SJSA1 (cell line): ENCODE data around the gene CLINT1. TPM values are rescaled to one million over a fixed set of nuclear protein-coding genes. Genes with fewer than 3 reads are reported as not detected.
"Not testable (repeated sequence)": the region's sequence is repeated elsewhere in the genome, so short reads cannot be mapped to it uniquely, and the experiment has no call there.

ENCODE experiments used
- DNase-seq, 2 experiments: peaks; one replicate each; pipeline ENCODE4 v3.0.0-alpha.2; 2015 to 2020; ENCODE audit warnings: low spot score in 2 of 2, low read depth in 1 of 2
- H3K27ac ChIP-seq: fragments of 250-450 bp; sonication (Bioruptor Pico); 2 replicates; pipeline ENCODE4 v1.5.1; 2020; ENCODE audit warnings: mild to moderate bottlenecking, moderate library complexity
- H3K27me3 ChIP-seq: fragments of 250-450 bp; sonication (Bioruptor Pico); replicated peaks from 2 replicates; pipeline ENCODE4 v1.5.1; 2020; ENCODE audit warnings: mild to moderate bottlenecking, moderate library complexity
- H3K36me3 ChIP-seq: fragments of 250-450 bp; sonication (Bioruptor Pico); 2 replicates; pipeline ENCODE4 v1.5.1; 2020; ENCODE audit warnings: mild to moderate bottlenecking
- H3K4me1 ChIP-seq: fragments of 250-450 bp; sonication (Bioruptor Pico); replicated peaks from 2 replicates; pipeline ENCODE4 v1.6.1; 2021; ENCODE audit warnings: mild to moderate bottlenecking
- H3K4me3 ChIP-seq: fragments of 250-450 bp; sonication (Bioruptor Pico); 2 replicates; pipeline ENCODE4 v1.5.1; 2020; ENCODE audit warnings: mild to moderate bottlenecking
- H3K9me3 ChIP-seq: fragments of 250-450 bp; sonication (Bioruptor Pico); replicated peaks from 2 replicates; pipeline ENCODE4 v1.5.1; 2020; ENCODE audit warnings: mild to moderate bottlenecking
- total RNA-seq: library from RNA; depleted of rRNA; stranded (reverse); fragments of >200 nt; shearing (Covaris generic); gene quantifications from 2 replicates; pipeline ENCODE4 v1.2.3, GENCODE V29; 2014

CLINT1 gene
- total RNA-seq, 1 experiment from 2014 or later = 95.4 TPM

DNA sequence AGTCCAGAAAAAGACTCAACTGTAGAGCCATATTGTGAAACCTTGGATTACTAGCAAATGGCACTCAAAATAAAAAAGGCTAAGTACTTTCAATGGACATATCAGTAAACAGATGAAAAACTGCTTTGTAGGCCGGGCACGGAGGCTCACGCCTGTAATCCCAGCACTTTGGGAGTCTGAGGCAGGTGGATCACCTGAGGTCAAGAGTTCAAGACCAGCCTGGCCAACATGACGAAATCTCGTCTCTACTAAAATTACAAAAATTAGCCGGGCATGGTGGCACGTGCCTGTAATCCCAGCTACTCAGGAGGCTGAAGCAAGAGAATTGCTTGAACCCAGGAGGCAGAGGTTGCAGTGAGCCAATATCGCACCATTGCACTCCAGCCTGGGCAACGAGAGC lies 5.6 kb downstream of the CLINT1 start:
- Histone ChIP-seq H3K36me3 (peaks cover 13% of the 10 kb centered on the region), H3K4me1 (peaks cover 10% of the 10 kb centered on the region)
- not testable (repeated sequence) for H3K9me3 ChIP-seq, H3K27me3 ChIP-seq, H3K27ac ChIP-seq, DNase-seq, H3K4me3 ChIP-seq

DNA sequence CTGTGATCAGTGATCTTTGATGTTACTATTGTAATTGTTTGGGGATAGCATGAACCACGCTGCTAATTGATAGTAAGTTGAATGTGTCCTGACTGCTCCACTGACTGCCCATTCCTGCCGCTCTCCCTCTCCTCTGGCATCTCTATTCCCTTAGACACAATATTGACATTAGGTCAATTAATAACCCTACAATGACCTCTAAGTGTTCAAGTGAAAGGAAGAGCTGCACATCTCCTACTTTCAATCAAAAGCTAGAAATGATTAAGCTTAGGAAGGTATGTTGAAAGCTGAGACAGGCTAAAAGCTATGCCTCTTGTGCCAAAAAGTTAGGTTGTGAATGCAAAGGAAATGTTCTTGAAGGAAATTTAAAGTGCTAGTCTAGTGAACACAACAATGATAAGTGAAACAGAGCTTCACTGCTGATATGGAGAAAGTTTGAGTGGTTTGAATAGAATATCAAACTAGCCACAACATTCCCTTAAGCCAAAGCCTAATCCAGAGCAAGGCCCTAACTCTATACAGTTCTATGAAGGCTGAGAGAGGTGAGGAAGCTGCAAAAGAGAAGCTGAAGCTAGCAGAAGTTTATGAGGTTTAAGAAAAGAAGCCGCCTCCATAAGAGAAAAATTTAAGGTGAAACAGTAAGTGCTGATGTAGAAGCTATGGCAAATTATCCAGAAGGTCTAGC lies 12.9 kb downstream of the CLINT1 start:
- no peaks in the 10 kb centered on the region for H3K4me1 ChIP-seq
- DNase-seq = no peak
- H3K27ac ChIP-seq = no peak overlapping the region
- H3K27me3 ChIP-seq = no peaks in the 10 kb centered on the region
- peaks cover 21% of the 10 kb centered on the region for H3K36me3 ChIP-seq
- H3K4me3 ChIP-seq = no peak overlapping the region
- no peaks in the 10 kb centered on the region for H3K9me3 ChIP-seq

DNA sequence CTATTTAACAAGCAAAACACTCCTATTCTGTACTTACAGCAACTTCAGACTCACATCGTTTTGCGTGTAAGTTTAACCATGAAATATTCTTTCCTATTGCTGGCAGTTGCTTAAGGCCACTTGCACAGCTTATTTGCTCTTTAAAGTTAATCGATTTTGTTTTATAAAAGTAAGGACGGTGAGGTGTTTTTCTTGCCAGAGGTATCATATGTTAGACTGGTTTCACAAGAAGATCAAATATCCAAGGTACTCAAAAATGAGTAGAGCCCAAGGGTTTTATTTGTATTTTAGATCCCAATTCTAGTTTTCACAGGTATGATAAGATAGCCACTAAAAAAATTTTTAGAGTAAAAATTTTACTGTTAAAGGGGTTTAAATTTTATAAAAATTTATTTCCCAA lies 16.2 kb downstream of the CLINT1 start:
- no peak for DNase-seq
- no peaks in the 10 kb centered on the region for H3K27me3 ChIP-seq
- peaks cover 19% of the 10 kb centered on the region for H3K36me3 ChIP-seq
- no peak overlapping the region for H3K4me3 ChIP-seq
- no peaks in the 10 kb centered on the region for H3K4me1 ChIP-seq
- no peak overlapping the region for H3K27ac ChIP-seq
- H3K9me3 ChIP-seq = no peaks in the 10 kb centered on the region

DNA sequence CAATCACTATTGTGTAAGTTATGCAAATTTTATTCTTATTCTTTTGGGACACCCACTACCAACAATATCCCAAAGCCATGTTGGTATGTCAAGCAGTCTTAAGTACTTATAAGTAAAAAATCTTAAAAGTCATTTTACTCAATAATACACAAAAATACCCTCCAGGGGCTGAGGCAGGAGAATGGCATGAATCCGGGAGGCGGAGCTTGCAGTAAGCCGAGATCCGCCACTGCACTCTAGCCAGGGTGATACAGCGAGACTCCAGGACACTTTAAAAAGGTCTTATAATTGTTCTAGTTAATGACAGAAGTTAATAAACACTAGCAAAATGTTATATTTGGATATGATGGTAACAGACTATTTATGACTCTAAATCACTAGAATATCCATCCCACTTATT lies 16.8 kb downstream of the CLINT1 start:
- Histone ChIP-seq H3K36me3 (peaks cover 13% of the 10 kb centered on the region), H3K4me3 (no peak overlapping the region), H3K9me3 (no peaks in the 10 kb centered on the region), H3K4me1 (no peaks in the 10 kb centered on the region), H3K27me3 (no peaks in the 10 kb centered on the region), H3K27ac (no peak overlapping the region)
- DNase-seq = no peak

DNA sequence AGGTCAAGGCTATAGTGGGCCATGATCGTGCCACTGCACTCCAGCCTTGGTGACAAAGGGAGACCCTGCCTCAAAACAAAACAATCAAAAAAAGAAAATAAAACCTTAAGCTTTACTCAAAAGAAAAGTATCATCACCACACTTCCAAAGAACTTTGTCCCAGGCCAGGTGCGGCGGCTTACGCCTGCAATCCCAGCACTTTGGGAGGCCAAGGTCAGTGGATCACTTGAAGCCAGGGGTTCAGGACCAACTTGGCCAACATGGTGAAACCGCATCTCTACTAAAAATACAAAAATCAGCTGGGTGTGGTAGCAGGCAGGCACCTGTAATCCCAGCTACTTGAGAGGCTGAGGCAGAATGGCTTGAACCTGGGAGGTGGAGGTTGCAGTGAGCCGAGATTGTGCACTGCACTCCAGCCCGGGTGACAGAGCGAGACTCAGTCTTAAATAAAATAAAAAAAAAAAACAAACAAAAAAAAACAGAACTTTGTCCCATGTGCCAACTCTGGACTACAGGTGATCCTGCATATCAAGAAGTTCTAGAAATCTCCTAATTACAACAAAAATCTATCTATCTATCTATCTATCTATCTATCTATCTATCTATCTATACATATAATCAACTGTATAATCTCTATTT lies 19.7 kb downstream of the CLINT1 start:
- Histone ChIP-seq H3K27ac (no peak overlapping the region), H3K9me3 (peaks cover 2% of the 10 kb centered on the region; the same call in 1 of the 2 replicates), H3K27me3 (no peaks in the 10 kb centered on the region), H3K4me1 (no peaks in the 10 kb centered on the region), H3K4me3 (no peak overlapping the region), H3K36me3 (peaks cover 12% of the 10 kb centered on the region)
- DNase-seq = no peak

DNA sequence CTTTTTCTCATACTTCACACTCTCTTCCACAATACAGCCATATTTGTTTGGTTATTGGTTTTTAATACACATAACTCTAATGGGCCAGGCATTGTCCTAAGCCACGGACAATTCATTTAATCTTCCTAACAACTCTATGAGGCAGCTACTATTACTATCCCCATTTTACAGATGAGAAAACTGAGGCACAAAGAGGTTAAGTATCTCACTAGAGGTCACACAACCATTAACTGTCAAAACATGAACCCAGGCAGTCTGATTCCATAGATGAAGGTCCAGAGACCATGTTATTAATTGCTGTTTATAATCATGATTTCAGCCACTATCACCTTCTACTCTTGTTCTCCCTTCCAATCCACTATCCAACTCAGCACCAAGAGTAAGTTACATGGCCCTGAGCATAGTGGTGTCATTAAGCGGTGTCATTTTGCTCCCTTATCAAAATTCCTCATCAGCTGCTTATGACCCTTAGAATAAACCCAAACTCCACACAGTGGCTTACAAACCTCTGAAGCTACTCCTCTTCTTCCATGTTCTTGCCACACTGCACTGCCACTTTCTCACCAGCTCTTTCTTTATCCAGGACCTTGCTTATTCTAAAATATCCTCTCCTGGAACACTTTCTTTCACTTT lies 22.7 kb downstream of the CLINT1 start:
- no peaks in the 10 kb centered on the region for H3K4me1 ChIP-seq
- no peak overlapping the region for H3K4me3 ChIP-seq
- H3K27ac ChIP-seq = no peak overlapping the region
- peaks cover 2% of the 10 kb centered on the region; the same call in 1 of the 2 replicates for H3K9me3 ChIP-seq
- no peak for DNase-seq
- H3K27me3 ChIP-seq = no peaks in the 10 kb centered on the region
- H3K36me3 ChIP-seq = peaks cover 15% of the 10 kb centered on the region

DNA sequence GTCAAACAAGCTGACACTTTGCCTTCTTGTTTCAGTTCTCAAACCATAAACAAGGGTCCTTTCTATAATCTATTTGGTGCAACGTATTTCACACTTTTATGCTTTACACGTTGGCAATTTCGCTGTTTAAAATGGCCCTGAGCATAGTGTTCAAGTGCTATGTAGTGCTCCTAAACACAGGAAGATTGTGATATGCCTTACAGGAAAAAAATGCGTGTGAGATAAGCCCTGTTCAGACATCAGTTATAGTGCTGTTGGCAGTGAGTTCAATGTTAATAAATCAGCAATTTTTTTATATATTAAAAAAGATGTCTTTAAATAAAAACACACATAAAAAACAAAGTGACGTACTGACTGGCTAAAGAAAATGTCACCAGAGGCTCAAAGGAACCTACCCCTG lies 23.9 kb downstream of the CLINT1 start:
- Histone ChIP-seq H3K4me3 (no peak overlapping the region), H3K27me3 (no peaks in the 10 kb centered on the region), H3K4me1 (no peaks in the 10 kb centered on the region), H3K36me3 (peaks cover 15% of the 10 kb centered on the region), H3K9me3 (peaks cover 2% of the 10 kb centered on the region; the same call in 1 of the 2 replicates), H3K27ac (no peak overlapping the region)
- no peak for DNase-seq

DNA sequence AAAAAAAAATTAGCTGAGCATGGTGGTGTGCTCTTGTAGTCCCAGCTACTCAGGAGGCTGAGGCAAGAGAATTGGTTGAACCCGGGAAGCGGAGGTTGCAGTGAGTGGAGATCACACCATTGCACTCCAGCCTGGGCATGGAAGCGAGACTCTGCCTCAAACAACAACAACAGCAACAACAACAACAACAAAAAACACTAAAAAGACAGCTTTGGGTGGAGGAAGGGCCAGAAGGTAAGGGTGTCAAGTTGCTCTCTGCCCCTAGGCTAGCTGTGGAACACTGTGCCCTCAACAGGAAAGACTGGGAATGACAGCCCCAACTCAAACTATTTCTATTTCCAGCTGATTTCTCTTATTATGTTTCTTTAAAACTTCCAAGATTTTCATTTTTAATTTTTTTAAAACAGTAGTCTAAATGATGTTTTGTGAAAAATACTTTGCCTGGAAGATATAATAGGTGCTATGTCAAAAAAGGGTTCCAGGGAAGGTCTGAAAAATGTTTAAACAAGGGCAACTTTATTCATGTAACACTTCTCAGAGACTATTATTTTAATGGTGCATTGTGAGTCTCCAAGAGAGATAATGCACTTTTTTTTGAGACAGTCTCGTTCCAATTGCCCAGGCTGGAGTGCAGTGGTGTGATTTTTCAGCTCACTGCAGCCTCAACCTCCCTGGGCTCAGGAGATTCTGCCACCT lies 29.9 kb downstream of the CLINT1 start:
- Histone ChIP-seq H3K27me3 (no peaks in the 10 kb centered on the region), H3K9me3 (no peaks in the 10 kb centered on the region), H3K36me3 (0 out of 2 replicates have a peak, but pooled peaks cover 2% of the 10 kb centered on the region), H3K4me3 (no peak overlapping the region), H3K27ac (no peak overlapping the region), H3K4me1 (no peaks in the 10 kb centered on the region)
- no peak for DNase-seq

DNA sequence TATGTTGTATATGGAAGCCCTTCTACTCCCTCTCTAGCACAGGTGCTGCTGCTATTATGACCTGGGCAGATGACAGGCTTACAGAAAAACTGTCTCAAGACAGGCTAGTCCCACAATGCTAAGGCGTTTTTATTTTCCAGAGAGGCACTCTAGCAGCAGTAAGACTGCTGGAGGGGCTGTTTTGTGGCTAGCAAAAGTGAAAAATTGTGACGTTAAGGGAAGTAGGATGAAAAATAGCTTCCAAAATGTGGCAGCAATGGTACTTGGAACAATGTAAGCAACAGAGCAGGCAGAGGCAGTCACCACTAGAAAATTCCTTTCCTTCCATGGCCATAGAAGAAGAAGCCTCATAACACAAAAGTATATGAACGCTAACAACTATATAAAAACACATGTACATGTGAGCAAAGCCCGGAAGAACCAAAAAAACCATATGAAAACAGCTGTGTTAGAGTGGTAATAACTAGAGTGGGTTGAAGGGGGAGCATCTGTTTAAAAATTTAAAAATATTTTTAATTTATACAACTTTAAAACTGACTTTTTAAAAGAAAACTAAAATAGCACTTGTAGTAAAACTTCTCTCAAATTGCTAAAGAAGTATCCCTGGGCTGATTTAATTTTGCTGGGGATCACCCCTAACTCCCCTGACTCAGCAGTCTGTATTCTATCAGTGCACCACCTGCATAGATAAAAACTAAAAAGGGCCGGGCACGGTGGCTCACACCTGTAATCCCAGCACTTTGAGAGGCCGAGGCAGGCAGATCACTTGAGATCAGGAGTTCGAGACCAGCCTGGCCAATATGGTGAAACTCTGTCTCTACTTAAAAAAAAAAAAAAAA lies 30.6 kb downstream of the CLINT1 start:
- Histone ChIP-seq H3K27me3 (no peaks in the 10 kb centered on the region), H3K9me3 (no peaks in the 10 kb centered on the region), H3K27ac (no peak overlapping the region), H3K4me3 (no peak overlapping the region), H3K4me1 (no peaks in the 10 kb centered on the region), H3K36me3 (0 out of 2 replicates have a peak, but pooled peaks cover under 1% of the 10 kb centered on the region)
- DNase-seq = no peak

DNA sequence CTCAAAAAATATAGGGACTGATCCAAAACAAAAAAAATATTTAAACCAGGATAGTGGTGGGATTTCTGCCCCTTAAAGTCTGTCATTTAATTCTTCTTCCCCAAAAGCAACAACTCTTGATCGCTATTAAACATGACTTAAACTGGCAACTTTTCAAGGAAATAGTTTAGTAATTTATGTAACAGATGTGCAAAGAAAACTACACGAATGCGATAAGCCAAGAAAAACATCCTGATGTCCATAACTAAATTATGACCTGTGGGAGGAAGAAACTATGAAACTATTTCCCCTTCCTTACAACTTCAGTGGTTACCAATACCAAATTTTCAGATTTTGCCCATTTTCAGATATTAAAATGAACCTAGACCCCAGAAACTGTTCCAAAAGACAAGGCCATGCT lies 31.5 kb downstream of the CLINT1 start:
- DNase-seq = no peak
- peaks cover 1% of the 10 kb centered on the region for H3K4me1 ChIP-seq
- no peak overlapping the region for H3K4me3 ChIP-seq
- H3K27ac ChIP-seq = no peak overlapping the region
- H3K9me3 ChIP-seq = no peaks in the 10 kb centered on the region
- H3K27me3 ChIP-seq = no peaks in the 10 kb centered on the region
- no peaks in the 10 kb centered on the region for H3K36me3 ChIP-seq

DNA sequence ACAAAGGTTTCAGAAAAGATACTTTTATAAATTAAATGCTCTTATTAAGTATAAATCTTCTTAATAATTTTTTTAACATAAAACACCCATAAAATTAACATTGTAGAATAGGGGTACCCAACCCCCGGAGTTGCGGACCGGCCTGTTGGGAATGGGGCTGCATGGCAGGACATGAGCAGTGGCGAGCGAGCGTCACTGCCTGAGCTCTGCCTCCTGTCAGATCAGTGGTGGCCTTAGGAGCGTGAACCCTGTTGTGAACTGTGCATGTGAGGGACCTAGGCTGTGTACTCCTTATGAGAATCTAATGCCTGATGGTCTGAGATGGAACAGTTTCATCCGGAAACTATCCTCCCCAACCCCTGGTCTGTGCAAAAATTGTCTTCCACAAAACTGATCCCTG lies 35.3 kb downstream of the CLINT1 start:
- no peak overlapping the region for H3K27ac ChIP-seq
- no peaks in the 10 kb centered on the region for H3K27me3 ChIP-seq
- H3K9me3 ChIP-seq = no peaks in the 10 kb centered on the region
- peaks cover 10% of the 10 kb centered on the region for H3K4me1 ChIP-seq
- DNase-seq = no peak
- no peak overlapping the region for H3K4me3 ChIP-seq
- no peaks in the 10 kb centered on the region for H3K36me3 ChIP-seq

DNA sequence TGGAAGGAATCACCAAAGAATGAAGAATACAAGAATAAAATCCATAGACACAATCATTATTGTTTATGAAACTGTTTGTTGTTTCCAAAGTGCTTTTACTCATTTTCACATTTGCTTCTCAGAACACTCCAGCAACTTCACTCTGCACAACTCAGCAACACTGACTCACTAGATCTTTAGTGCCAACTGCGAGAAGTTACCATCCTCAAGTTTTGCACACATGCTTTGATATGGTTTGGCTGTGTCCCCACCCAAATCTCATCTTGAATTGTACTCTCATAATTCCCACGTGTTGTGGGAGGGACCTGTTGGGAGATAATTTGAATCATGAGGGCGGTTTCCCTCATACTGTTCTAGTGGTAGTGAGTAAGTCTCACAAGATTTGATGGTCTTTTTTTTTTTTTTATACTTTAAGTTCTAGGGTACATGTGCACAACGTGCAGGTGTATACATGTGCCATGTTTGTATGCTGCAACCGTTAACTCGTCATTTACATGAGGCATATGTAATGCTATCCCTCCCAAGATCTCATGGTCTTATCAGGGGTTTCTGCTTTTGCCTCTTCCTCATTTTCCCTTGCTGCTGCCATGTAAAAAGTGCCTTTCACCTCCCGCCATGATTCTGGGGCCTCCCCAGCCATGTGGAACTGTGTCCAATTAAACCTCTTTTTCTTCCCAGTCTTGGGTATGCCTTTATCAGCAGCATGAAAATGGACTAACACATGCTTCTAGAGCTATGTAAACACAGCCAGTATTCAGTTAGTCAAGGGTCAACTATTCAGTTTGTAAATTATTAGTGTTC lies 36.9 kb downstream of the CLINT1 start:
- Histone ChIP-seq H3K9me3 (no peaks in the 10 kb centered on the region), H3K27me3 (no peaks in the 10 kb centered on the region), H3K36me3 (no peaks in the 10 kb centered on the region), H3K4me1 (peaks cover 10% of the 10 kb centered on the region), H3K4me3 (no peak overlapping the region), H3K27ac (no peak overlapping the region)
- DNase-seq = no peak

DNA sequence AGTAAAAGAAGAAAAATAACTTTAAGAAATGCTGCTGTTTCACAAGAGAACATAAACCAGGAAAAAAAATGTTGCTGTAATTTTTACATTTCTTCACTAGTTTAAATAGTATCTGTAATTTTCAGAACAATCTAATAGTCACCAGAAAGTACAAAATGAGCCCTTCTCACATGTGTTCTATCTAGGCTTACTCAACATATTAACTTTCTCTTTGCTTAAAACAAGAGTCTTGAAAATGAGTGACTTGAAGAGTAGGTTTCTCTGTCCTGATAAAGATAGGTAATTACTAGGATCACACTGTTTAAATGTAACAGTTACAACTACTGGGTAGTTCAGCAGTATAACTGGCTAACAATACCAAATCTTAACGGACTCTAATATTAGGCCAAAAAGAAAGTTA lies 37.5 kb downstream of the CLINT1 start:
- no peak for DNase-seq
- Histone ChIP-seq H3K27me3 (no peaks in the 10 kb centered on the region), H3K27ac (no peak overlapping the region), H3K4me1 (peaks cover 10% of the 10 kb centered on the region), H3K4me3 (no peak overlapping the region), H3K9me3 (no peaks in the 10 kb centered on the region), H3K36me3 (no peaks in the 10 kb centered on the region)
